Pancreas (tissue), 10 donors: Measurements from ENCODE around the gene RHBDL1. TPM values are rescaled to one million over a fixed set of nuclear protein-coding genes. Genes with fewer than 3 reads are reported as not detected.

ENCODE experiments used
- ATAC-seq, 4 donors: fragments of 200-7000 bp; cut with Tn5 transposase; one replicate each; pipeline versions ENCODE4 v1.8.0 to v1.9.1; 2020; ENCODE audit warnings: mild to moderate bottlenecking in 4 of 4, moderate library complexity in 4 of 4
- DNase-seq, 6 donors: peaks; one replicate each; pipeline ENCODE4 v3.0.0-alpha.2; 2020
- FAIRE-seq: peaks from 2 replicates; lab custom pipeline; 2012; peaks lifted over from hg19 to GRCh38; lab: Jason Lieb, UNC
- H3K27ac ChIP-seq, 4 donors: fragments of 200-600 bp; sonication (generic); 1 replicate in 3 of 4; 2 replicates in 1 of 4; pipeline versions ENCODE4 v1.5.0 to v1.8.0; 2020
- H3K27me3 ChIP-seq, 4 donors: fragments of 200-600 bp; one replicate each; pipeline ENCODE4 v1.8.0; 2021
- H3K36me3 ChIP-seq, 3 donors: fragments of 200-600 bp; sonication (generic) in 1 of 3; one replicate each; pipeline versions ENCODE4 v1.5.0 to v1.8.0; 2020 to 2021
- H3K4me1 ChIP-seq, 3 donors: fragments of 200-600 bp; one replicate each; pipeline ENCODE4 v1.8.0; 2021
- H3K4me3 ChIP-seq, 4 donors: fragments of 200-600 bp; sonication (generic) in 2 of 4; one replicate each; pipeline versions ENCODE4 v1.5.0 to v1.8.0; 2020 to 2021
- H3K9me3 ChIP-seq, 4 donors: fragments of 200-600 bp; one replicate each; pipeline ENCODE4 v1.8.0; 2021
- CTCF ChIP-seq, 4 donors: fragments of 200-600 bp; sonication (generic) in 3 of 4; IDR thresholded peaks; one replicate each; pipeline versions ENCODE4 v1.5.0 to v1.8.0; 2021; ENCODE audit warnings: antibody characterized with exemption in 4 of 4
- WGBS, 2 donors: extraction: QIAGEN DNeasy Blood & Tissue Kit; methylation state at CpG; one replicate each; pipeline ENCODE4 v1.1.7; 2013; 5-methylcytosine and 5-hydroxymethylcytosine counted together
- intact Hi-C, 3 donors: fragments of 100-400 bp; cut with DNase I; formaldehyde crosslinking; loops; one replicate each; pipeline versions ENCODE4 v1.11.1 to v1.14.2; 2022
- polyA plus RNA-seq, 2 donors: library from polyadenylated mRNA; stranded (reverse); fragments of 200-250 nt; gene quantifications; one replicate each; pipeline ENCODE4 v1.2.3, GENCODE V29; 2013
- total RNA-seq, 6 donors: library from RNA; stranded (reverse); fragmentation: NEBNext Ultra II Directional in 4 of 6; extraction: Animal tissue kit (Norgen Biotek cat#: 25700) in 4 of 6; gene quantifications; one replicate each; pipeline versions ENCODE4 v1.2.1 to v1.2.4, GENCODE V29; 2021 to 2023
- donor health status: healthy with polysubstance abuse.
- donor health status: DM: no; HTN: no; CAD: no; lungs with moderate emphysema.
- donor health status: DM: no; HTN: no; CAD: no.
- donor health status: control.
- donor health status: control.
- donor health status: Bipolar disorder and iron deficiency.
- donor health status: DM: yes; HTN: yes; CAD: no.
- donor health status: DM: no; HTN: no; CAD: no.
- donor health status: DM: no; HTN: no; CAD: no.
- donor health status: DM: yes; HTN: yes; CAD: no.

The RHBDL1 gene
- total and polyA plus RNA-seq, 8 donors: 0.28 to 5.1 (median 0.98) TPM

DNA sequence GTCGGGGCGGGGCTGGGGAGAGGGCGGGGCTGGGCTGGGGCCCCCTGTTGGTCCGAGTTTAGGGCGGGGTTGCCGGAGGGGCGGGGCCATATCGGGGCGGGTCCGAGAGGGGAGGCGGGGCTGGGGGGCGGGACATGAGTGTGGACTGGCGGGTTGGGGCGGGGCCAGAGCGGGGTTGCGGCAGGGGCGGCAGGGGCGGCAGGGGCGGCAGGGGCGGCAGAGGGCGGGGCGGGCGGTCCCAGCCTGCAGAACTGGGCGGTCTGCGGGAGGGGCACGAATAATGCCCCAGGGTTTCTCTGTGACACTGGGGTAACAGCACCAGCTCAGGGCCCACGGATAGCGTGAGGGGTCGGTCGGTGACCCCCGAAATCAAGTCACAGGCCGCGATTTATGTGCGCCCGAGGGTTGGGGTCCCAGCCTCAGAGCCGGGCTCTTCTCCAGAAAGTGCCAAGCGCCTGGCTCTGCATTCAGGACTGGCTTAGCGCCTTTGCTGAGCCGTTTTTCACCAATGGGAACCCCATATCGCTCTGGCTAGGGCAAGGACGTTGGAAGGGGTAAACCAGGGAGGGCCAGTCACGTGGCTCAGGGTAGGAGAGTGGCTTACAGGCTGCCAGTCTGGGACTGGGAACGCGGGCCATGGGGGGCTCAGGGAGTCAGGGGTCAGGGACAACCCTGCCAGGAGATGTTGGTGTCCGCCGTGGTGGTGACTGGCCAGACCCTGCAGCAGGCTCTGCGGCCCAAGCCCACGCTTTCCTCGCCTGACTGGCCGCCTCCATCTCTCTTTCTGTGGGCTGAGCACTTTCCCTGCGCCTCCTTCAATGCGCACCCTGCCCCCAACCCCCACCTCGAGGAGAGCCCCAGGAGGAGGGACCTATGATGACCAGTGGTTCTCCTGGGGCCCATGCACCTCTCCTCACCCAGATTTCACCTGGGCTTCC is 38.1 kb upstream of the RHBDL1 start:
- Histone ChIP-seq H3K9me3 (no peaks in the 10 kb centered on the region), H3K4me1 (peaks cover 8 to 11% (median 10%) of the 10 kb centered on the region in 3 donors), H3K27me3 (no peaks in the 10 kb centered on the region), H3K4me3 (peak overlapping the region; percentile 72 to 84 (median 80)), H3K36me3 (peaks cover 0 to 8% (median 0%) of the 10 kb centered on the region in 3 donors), H3K27ac (peak overlapping the region; percentile 83 to 97 (median 88))
- intact Hi-C loops: no loop called here
- 15 to 16% methylated on average over 50 to 53 of the region's 53 CpGs for WGBS, 2 donors
- FAIRE-seq: no peak
- DNase-seq: peak; percentile 89 to 97 (median 94)
- TF ChIP-seq CTCF (IDR thresholded peaks at IDR 0.05): no peak
- peak; percentile 73 to 87 (median 79) for ATAC-seq

DNA sequence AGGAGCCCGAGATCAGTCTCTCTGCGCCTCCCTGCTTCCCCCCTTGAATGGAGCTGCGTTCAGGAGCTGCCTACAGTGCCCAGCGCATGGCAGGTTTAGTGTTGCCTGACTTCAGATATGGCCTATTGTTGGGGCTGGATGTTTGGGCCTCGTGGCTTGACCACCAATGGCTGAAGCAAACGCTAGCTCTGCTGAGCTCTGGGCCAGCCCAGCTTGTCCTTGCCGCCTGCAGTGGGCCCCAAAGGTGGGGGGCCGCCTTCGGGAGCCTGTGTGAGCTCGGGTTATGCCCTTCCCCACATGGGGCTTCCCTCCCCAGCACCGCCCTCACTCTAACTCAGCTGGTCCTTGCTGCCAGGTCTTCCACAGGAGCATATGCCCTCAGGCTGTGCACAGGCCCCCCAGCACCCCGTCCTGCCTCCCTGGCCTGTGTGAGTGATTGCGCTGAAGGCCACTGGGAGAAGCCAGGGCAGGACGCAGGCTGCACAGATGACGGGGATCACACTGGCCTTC is 37.4 kb upstream of the RHBDL1 start:
- intact Hi-C loops: no loop called here
- peak overlapping the region in 2 of 4 donors; percentile 17 to 20 for H3K27ac ChIP-seq
- no peaks in the 10 kb centered on the region for H3K9me3 ChIP-seq
- no peaks in the 10 kb centered on the region for H3K27me3 ChIP-seq
- ATAC-seq (no peak), DNase-seq (peak in 3 of 6 donors; percentile 44 to 63 (median 47)), FAIRE-seq (no peak)
- no peak overlapping the region for H3K4me3 ChIP-seq
- 65 to 67% methylated on average over 15 of the region's 15 CpGs for WGBS, 2 donors
- peaks cover 9 to 14% (median 14%) of the 10 kb centered on the region in 3 donors for H3K4me1 ChIP-seq
- peaks cover 0 to 8% (median 0%) of the 10 kb centered on the region in 3 donors for H3K36me3 ChIP-seq
- no peak for TF ChIP-seq CTCF (IDR thresholded peaks at IDR 0.05)

GRCh38 chr16:638836-639235 is 36.6 kb upstream of the RHBDL1 start:
- DNase-seq (peak in 2 of 6 donors; percentile 31 to 44), FAIRE-seq (no peak), ATAC-seq (no peak)
- H3K27ac ChIP-seq: no peak overlapping the region
- 81 to 84% methylated on average over 9 of the region's 9 CpGs for WGBS, 2 donors
- no peak for TF ChIP-seq CTCF (IDR thresholded peaks at IDR 0.05)
- H3K27me3 ChIP-seq: no peaks in the 10 kb centered on the region
- peaks cover 0 to under 1% (median 0%) of the 10 kb centered on the region in 3 donors for H3K36me3 ChIP-seq
- intact Hi-C loops: no loop called here
- H3K4me3 ChIP-seq: no peak overlapping the region
- peaks cover 13 to 17% (median 16%) of the 10 kb centered on the region in 3 donors for H3K4me1 ChIP-seq
- no peaks in the 10 kb centered on the region for H3K9me3 ChIP-seq

DNA sequence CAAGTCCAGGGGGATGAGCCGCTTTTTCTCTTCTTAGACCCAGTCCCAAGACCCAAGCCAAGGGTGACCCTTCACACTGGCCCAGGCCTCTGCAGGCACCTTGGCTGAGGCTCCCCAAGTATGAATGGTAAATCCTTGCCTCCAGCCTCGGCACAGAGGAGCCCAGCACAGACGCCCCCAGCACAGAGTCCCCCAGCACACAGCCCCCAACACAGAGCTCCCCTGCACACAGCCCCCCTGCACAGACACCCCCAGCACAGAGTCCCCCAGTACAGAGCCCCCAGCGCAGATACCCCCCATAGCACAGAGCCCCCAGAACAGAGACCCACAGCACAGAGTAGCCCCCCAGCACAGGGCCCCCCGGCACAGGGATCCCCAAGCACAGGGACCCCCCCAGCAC is 34.9 kb upstream of the RHBDL1 start:
- intact Hi-C loops: no loop called here
- H3K27me3 ChIP-seq: no peaks in the 10 kb centered on the region
- no peak overlapping the region for H3K4me3 ChIP-seq
- peaks cover 13 to 18% (median 17%) of the 10 kb centered on the region in 3 donors for H3K4me1 ChIP-seq
- peak in 2 of 6 donors; percentile 26 to 51 for DNase-seq
- 84 to 92% methylated on average over 3 to 5 of the region's 5 CpGs for WGBS, 2 donors
- no peaks in the 10 kb centered on the region for H3K9me3 ChIP-seq
- no peak for ATAC-seq
- no peaks in the 10 kb centered on the region for H3K36me3 ChIP-seq
- no peak for TF ChIP-seq CTCF (IDR thresholded peaks at IDR 0.05)
- H3K27ac ChIP-seq: no peak overlapping the region
- FAIRE-seq: no peak
